A673 (cell line): ENCODE results near the gene NUPR2.

ENCODE experiments used
- EZH2 ChIP-seq: fragments of 200-600 bp; sonication (generic); IDR thresholded peaks from 2 replicates; pipeline ENCODE4 v1.6.1; 2017; ENCODE audit warnings: borderline replicate concordance, low read depth, mild to moderate bottlenecking, mixed read lengths, antibody characterized with exemption, low read length; ENCODE audit not compliant: poor library complexity, severe bottlenecking
- TF ChIP-seq, protein P1 (sequence below): fragments of 300-800, 200-600 bp; sonication (generic); conservative IDR thresholded peaks from 2 replicates; pipeline ENCODE4 v1.5.1; 2017; ENCODE audit warnings: low read depth, mild to moderate bottlenecking, antibody characterized with exemption, low read length, moderate library complexity, mixed read lengths

DNA sequence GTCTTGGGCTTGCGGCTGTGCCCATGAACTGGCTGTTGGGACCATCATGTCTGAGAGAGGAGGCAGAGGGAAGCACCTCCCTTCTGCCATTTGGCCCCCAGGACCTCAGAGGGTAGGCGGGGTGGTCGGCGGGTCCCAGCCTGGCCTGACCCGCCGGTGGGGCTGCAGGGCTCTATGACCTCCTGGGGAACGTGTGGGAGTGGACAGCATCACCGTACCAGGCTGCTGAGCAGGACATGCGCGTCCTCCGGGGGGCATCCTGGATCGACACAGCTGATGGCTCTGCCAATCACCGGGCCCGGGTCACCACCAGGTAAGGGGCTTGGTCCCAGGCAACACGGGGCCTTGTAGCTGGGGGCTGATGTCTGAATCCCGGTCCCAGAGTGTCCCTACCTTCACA is 38.0 kb downstream of the NUPR2 start:
- TF ChIP-seq, protein P1, sequence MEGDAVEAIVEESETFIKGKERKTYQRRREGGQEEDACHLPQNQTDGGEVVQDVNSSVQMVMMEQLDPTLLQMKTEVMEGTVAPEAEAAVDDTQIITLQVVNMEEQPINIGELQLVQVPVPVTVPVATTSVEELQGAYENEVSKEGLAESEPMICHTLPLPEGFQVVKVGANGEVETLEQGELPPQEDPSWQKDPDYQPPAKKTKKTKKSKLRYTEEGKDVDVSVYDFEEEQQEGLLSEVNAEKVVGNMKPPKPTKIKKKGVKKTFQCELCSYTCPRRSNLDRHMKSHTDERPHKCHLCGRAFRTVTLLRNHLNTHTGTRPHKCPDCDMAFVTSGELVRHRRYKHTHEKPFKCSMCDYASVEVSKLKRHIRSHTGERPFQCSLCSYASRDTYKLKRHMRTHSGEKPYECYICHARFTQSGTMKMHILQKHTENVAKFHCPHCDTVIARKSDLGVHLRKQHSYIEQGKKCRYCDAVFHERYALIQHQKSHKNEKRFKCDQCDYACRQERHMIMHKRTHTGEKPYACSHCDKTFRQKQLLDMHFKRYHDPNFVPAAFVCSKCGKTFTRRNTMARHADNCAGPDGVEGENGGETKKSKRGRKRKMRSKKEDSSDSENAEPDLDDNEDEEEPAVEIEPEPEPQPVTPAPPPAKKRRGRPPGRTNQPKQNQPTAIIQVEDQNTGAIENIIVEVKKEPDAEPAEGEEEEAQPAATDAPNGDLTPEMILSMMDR, result no peak
- TF ChIP-seq EZH2, result no peak
